Activated gamma-delta T cell treated with anti-CD3 and anti-CD28 coated beads, Interleukin-2, amount 50 U/mL, for 16 hours (primary cell): Measurements from ENCODE around the gene SCNN1A.

Experiments
- DNase-seq: peaks from one replicate; pipeline ENCODE4 v3.0.0-alpha.2; 2020; ENCODE audit warnings: low read depth

The SCNN1A gene

GRCh38 chr12:6317693-6318439 lies 57.5 kb downstream of the SCNN1A start:
- DNase-seq, result no peak

- DNase-seq, result no peak
Measured at GRCh38 chr12:6316921-6317692, 58.3 kb downstream of the SCNN1A start.

DNA sequence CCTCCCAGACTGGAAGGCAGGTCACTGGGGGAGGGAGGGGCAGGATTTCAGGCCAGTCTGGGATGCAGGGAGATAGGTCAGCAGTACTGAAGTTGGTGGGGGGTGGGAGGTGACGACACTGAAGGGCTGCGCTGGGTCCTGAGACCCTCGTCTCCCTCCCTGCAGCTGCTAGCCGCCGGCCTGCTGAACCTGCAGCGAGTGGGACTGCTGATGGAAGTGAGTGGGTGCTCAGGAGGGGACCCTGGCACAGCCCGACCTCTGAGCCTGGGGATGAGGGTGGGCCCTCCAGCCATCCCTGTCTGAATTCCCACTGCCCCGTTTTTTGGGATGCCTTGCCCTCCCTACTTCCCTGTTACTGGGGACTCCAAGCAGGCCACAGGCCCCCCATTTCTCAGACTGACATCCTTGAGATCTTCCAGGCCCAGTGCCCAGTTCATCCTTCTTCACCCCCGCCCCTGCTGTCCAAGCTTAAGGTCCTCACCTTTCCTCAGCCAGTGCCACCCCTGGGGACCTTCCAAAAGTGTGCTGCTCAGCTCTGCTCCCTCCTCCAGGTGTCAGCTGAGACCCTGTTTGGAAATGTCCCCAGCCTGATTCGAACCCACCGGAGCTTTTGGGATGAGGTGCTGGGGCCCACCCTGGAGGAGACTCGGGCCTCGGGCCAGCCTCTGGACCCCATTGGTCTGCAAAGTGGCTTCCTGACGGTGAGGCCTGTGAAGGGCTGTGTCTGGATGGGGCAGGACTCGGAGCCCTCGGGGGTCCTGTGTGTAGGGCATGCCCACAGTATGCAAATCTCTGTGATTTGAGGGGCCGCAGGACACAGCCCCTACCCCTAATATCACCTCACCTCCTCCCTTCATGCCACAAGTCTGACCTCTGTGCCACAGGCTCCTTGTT lies 59.4 kb downstream of the SCNN1A start:
- DNase-seq, result no peak

GRCh38 chr12:6315184-6315583 lies 60.2 kb downstream of the SCNN1A start:
- no peak for DNase-seq

DNA sequence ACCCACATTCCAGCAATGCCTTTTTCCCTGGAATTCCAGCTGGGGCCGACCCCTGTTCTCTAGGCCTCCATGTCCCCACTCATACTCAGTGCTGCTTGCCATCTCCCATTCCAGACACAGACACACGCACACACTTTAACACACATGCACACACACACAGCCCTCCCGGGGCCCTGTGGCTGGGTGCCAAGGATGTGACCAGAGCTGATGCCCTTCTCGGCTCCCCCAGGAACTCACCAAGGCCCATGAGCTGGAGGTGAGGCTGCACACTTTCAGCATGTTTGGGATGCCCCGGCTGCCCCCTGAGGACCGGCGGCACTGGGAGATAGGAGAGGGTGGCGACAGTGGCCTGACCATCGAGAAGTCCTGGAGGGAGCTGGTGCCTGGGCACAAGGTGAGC lies 60.6 kb downstream of the SCNN1A start:
- DNase-seq, result no peak

- no peak for DNase-seq
Measured at GRCh38 chr12:6313326-6313940, 61.9 kb downstream of the SCNN1A start.

DNA sequence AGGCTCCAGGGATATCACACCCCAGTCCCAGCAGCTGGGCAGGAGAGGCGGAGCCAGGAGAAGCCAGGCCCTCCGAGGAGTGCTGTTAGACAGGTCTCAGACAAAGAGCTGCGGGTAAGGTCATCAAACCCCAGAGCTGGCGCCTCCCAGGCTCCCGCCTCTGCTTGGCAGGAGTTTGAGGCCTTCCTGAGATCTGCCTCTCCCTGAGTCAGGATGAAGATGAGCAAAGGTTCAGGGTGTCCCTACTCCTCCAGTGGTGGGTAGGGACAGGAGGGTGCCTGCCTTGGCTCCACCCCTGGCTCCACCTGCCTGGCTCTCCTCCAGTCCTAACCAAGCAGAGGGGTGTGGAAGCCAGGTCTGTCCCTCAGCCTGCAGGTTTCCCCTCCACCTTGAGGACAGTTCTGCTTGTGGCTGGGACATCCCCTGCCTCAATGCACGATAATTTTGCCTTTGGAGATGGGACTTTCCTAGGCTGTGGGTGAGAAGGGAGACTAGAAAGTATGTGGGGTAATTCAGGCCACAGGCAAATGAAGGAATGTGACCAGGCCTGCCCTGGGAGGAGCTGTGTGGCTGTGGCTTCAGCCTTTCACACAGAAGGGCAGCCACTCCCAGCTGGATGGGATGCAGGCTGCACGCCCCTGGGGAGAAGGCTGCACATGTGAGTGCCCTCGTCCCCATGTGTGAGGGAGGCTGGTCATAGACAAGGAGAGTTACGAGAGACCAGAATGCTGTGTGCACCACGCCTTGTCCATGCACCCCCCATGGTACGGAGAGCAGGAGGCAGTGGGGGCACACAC lies 62.6 kb downstream of the SCNN1A start:
- DNase-seq, result no peak

DNA sequence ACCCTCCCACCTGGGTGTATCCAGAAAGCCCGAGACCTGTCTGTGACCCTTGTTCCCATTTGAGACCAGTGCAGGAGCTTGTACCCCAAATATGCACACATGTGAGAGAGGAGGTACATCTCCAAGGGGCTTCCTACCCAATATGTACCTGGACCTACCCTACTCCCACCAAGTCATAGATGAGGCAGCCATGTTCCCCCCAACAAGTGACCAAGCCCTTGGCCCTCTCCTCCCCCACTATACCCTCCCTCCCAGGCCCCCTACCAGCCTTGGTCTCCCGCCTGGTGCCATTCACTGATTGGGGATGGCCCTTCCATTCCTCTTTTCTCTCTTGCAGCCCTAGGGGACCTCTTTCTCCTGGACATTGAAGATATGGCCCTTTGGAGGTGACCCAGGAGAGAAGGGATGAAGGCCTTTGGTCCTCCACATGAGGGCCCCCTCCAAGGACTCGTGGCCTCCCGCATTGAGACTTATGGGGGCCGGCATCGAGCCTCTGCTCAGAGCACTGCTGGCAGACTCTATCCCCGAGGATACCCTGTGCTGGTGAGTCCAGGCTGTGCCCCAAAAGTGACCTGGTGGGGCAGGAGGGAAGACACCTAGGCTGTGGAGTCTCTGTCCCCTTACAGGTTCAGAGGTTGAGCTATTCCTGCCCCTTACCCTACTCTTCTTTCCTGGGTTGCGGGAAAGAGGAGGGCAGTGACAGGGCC lies 63.4 kb downstream of the SCNN1A start:
- no peak for DNase-seq

DNA sequence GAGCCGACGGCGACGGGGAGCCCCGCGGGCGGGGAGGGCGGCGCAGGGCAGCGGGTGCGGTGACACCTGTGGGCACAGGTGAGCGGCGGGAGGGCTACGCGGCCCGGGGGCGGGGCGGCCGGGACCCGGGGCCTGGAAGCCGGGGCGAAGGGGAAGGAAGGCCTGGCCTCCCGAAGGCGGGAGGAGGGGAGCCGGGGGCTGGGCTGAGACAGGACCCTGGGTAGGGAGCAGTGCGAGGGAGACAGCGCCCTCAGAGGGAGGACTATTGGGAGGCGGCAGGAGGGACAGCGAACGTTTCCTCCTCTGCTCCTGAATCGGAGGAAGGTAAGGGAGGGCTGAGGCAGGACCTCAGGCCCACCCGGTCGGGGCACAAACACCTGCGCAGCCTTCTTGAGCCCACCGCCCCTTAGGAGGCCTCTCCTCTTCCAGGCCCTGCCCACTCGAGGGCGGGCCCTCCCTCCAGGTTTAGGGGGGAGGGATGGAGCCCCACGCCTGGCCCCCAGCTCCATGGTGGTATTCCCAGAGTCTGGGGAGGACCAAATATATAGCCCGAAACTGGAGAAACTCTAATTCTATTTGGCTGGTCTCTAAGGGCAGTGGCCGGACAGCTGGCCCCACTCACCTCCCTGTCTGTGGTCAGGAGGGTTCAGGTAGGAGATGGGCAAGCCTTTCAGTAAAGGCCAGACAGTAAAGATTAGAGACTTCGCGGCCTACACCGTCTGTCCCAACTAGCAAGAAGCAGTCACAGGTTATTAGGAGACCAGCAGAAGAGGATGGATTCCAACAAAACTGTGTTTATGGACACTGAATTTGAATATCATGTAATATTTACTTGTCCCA lies 64.4 kb downstream of the SCNN1A start:
- DNase-seq, result no peak

DNA sequence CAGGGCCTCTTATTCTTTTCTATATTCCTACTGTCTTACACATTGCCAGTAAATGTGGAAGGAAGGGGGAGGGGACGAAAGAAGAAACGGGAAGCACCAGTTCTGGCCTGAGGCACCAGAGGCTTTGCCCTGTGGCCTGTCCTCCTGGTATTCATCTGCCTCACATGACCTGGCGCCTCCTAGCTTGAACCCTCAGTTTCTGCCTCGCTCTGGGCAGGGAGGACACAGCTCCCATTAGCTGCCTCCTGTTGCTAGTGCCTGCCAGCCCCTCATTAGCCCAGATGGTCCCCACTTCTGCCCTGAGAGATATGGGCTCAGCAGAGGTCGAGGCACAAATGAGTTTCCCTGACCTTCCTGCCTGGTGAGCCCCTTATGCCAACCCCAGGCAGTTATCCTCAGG lies 67.8 kb downstream of the SCNN1A start:
- no peak for DNase-seq

GRCh38 chr12:6306599-6307220 lies 68.7 kb downstream of the SCNN1A start:
- no peak for DNase-seq

GRCh38 chr12:6306151-6306550 lies 69.2 kb downstream of the SCNN1A start:
- DNase-seq, result no peak

GRCh38 chr12:6303071-6303470 lies 72.3 kb downstream of the SCNN1A start:
- no peak for DNase-seq

GRCh38 chr12:6302621-6303020 lies 72.7 kb downstream of the SCNN1A start:
- no peak for DNase-seq

DNA sequence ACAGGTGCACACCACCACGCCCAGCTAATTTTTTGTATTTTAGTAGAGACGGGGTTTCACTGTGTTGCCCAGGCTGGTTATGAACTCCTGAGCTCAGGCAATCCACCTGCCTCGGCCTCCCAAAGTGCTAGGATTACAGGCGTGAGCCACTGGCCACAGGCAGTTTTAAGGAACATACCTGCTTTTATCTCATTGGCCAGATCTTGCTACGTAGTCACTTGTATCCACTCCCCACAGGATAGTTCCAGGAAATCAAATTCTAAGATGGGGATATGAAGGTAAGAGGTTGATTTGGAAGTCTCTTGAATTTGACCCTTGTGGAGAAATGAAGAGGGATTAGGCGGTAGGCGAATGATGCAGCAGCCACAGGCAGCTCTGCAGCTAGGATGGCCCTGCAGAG lies 73.6 kb downstream of the SCNN1A start:
- DNase-seq, result no peak

DNA sequence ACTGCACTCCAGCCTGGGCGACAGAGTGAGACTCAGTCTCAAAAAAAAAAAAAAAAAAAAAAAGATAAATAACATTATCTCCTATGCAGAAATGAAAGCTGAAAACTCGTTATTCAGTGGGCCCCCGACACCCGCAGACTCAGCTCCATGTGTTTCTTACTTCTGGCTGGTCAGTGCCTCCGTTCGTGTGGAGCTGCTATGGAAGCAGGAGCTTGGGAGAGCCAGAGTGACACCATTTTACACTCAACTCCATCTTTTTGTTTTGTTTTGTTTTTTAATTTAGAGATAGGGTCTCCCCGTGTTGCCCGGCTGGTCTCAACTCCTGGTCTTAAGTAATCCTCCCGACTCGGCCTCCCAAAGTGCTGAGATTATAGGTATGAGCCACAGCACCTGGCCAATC lies 78.2 kb downstream of the SCNN1A start:
- DNase-seq, result no peak
